Measurements from ENCODE around the gene C5orf24. TPM values are rescaled to one million over a fixed set of nuclear protein-coding genes. Genes with fewer than 3 reads are reported as not detected.
A peak's percentile ranks its signal among the peaks of the same experiment; 100 is the strongest.

The C5orf24 gene
- 10 to 100 TPM; 29.4 to 34.1 (median 31.7) TPM for total RNA-seq
- polyA plus RNA-seq, result 16.4 TPM
- long read RNA-seq, donor 1, full-length matches to known transcripts, result 36 of 41 reads
- long read RNA-seq, donor 1, partial matches to known transcripts, result 0 of 41 reads
- long read RNA-seq, donor 1, other reads (novel, unspliced or antisense), result 5 of 41 reads
- long read RNA-seq, donor 2, full-length matches to known transcripts, result 20 of 24 reads
- long read RNA-seq, donor 2, partial matches to known transcripts, result 3 of 24 reads
- long read RNA-seq, donor 2, other reads (novel, unspliced or antisense), result 1 of 24 reads
- long read RNA-seq, donor 3, full-length matches to known transcripts, result 66 of 88 reads
- long read RNA-seq, donor 3, partial matches to known transcripts, result 0 of 88 reads
- long read RNA-seq, donor 3, other reads (novel, unspliced or antisense), result 22 of 88 reads
- long read RNA-seq, donor 4, full-length matches to known transcripts, result 17 of 18 reads
- long read RNA-seq, donor 4, partial matches to known transcripts, result 0 of 18 reads
- long read RNA-seq, donor 4, other reads (novel, unspliced or antisense), result 1 of 18 reads

GRCh38 chr5:134845852-134846640 is at the start of gene C5orf24:
C5orf24 (plus strand) TSS chr5:134845968; CDS start chr5:134854901, 8,933 bp downstream.
- DNase-seq (peak; percentile 96 to 99 (median 98)), ATAC-seq (peak; percentile 99)
- Histone ChIP-seq H3K9me3 (ENCODE audit: control insufficient read depth, low read length) (no peaks in the 10 kb centered on the region), H3K4me1 (ENCODE audit: control insufficient read depth, insufficient read depth, low read length) (peaks cover 2% of the 10 kb centered on the region), H3K27me3 (ENCODE audit: control insufficient read depth, insufficient read depth) (no peaks in the 10 kb centered on the region), H3K4me3 (ENCODE audit: low read length) (peak within 1 kb of the TSS; percentile 70), H3K27ac (ENCODE audit: low read length) (peak within 1 kb of the TSS; percentile 87)
- intact Hi-C loops (cut with DNase I), result loop anchor here in 1 of 4 donors (10.0 kb wide), 1 partner anchor 59 kb away; the partner anchor contains the start of gene PCBD2
- WGBS, result under 1% methylated on average over 84 of the region's 84 CpGs

DNA sequence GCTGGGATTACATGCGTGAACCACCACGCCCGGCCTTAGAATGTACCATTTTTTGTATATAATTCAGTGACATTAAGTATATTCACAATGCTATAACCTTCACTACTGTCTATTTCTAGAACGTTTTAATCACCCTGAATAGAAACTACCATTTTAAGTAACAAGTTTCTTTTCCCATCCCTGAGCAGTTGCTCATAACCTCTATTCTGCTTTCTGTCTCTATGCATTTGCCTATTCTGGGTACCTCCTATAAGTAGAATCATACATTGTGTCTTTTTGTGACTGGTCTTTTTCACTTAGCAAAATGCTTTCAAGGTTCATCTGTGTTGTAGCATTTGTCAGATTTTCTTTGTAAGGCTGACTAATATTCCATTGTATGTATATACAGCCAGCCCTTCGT is 47.3 kb upstream of the C5orf24 start:
- intact Hi-C loops (cut with DNase I), result no loop called here
- no peak overlapping the region for H3K27ac ChIP-seq (ENCODE audit: low read length)
- 89% methylated on average over 5 of the region's 5 CpGs for WGBS
- no peak overlapping the region for H3K4me3 ChIP-seq (ENCODE audit: low read length)
- DNase-seq (no peak), ATAC-seq (no peak)
- no peaks in the 10 kb centered on the region for H3K27me3 ChIP-seq (ENCODE audit: control insufficient read depth, insufficient read depth)
- H3K4me1 ChIP-seq (ENCODE audit: control insufficient read depth, insufficient read depth, low read length), result no peaks in the 10 kb centered on the region
- H3K9me3 ChIP-seq (ENCODE audit: control insufficient read depth, low read length), result no peaks in the 10 kb centered on the region

GRCh38 chr5:134803821-134804220 is 41.9 kb upstream of the C5orf24 start:
- no peaks in the 10 kb centered on the region for H3K9me3 ChIP-seq (ENCODE audit: control insufficient read depth, low read length)
- intact Hi-C loops (cut with DNase I), result no loop called here
- DNase-seq (no peak), ATAC-seq (no peak)
- 81% methylated on average over 4 of the region's 4 CpGs for WGBS
- H3K27ac ChIP-seq (ENCODE audit: low read length), result no peak overlapping the region
- H3K4me1 ChIP-seq (ENCODE audit: control insufficient read depth, insufficient read depth, low read length), result no peaks in the 10 kb centered on the region
- no peaks in the 10 kb centered on the region for H3K27me3 ChIP-seq (ENCODE audit: control insufficient read depth, insufficient read depth)
- no peak overlapping the region for H3K4me3 ChIP-seq (ENCODE audit: low read length)

- H3K4me1 ChIP-seq (ENCODE audit: control insufficient read depth, insufficient read depth, low read length), result no peaks in the 10 kb centered on the region
- intact Hi-C loops (cut with DNase I), result no loop called here
- ATAC-seq (no peak), DNase-seq (no peak)
- H3K27me3 ChIP-seq (ENCODE audit: control insufficient read depth, insufficient read depth), result no peaks in the 10 kb centered on the region
- H3K4me3 ChIP-seq (ENCODE audit: low read length), result no peak overlapping the region
- no peak overlapping the region for H3K27ac ChIP-seq (ENCODE audit: low read length)
- WGBS, result 98% methylated on average over 2 of the region's 2 CpGs
- no peaks in the 10 kb centered on the region for H3K9me3 ChIP-seq (ENCODE audit: control insufficient read depth, low read length)
Observed at GRCh38 chr5:134813407-134813806, 32.4 kb upstream of the C5orf24 start.

- intact Hi-C loops (cut with DNase I), result no loop called here
- no peak for DNase-seq
- Histone ChIP-seq H3K4me3 (ENCODE audit: low read length) (no peak overlapping the region), H3K27me3 (ENCODE audit: control insufficient read depth, insufficient read depth) (no peaks in the 10 kb centered on the region), H3K9me3 (ENCODE audit: control insufficient read depth, low read length) (no peaks in the 10 kb centered on the region), H3K4me1 (ENCODE audit: control insufficient read depth, insufficient read depth, low read length) (no peaks in the 10 kb centered on the region), H3K27ac (ENCODE audit: low read length) (no peak overlapping the region)
- ATAC-seq, result no peak
Observed at GRCh38 chr5:134813827-134814226, 31.9 kb upstream of the C5orf24 start.

- Histone ChIP-seq H3K4me3 (ENCODE audit: low read length) (no peak overlapping the region), H3K27me3 (ENCODE audit: control insufficient read depth, insufficient read depth) (no peaks in the 10 kb centered on the region), H3K27ac (ENCODE audit: low read length) (no peak overlapping the region), H3K4me1 (ENCODE audit: control insufficient read depth, insufficient read depth, low read length) (no peaks in the 10 kb centered on the region), H3K9me3 (ENCODE audit: control insufficient read depth, low read length) (no peaks in the 10 kb centered on the region)
- DNase-seq (no peak), ATAC-seq (no peak)
- WGBS, result 91% methylated on average over 4 of the region's 4 CpGs
- intact Hi-C loops (cut with DNase I), result no loop called here
Observed at GRCh38 chr5:134817006-134817405, 28.8 kb upstream of the C5orf24 start.

DNA sequence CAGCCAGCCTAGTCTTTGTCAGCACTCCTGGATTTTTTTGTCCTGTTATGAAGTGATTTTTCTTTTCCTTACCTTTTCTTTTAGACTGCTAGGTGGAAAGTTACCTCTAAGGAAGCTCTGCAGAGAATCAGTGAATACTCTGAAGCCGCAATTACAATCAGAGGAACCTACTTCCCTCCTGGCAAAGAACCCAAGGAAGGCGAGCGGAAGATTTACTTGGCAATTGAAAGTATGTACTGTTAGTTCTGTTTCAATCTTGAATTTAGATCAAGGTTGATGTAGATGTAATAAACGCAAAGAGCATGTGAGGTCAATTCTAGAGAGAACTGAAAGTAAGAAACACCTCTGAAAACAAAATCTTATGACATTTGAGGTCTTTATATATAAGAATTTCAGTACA is 27.0 kb upstream of the C5orf24 start:
- Histone ChIP-seq H3K9me3 (ENCODE audit: control insufficient read depth, low read length) (no peaks in the 10 kb centered on the region), H3K27ac (ENCODE audit: low read length) (no peak overlapping the region), H3K4me1 (ENCODE audit: control insufficient read depth, insufficient read depth, low read length) (no peaks in the 10 kb centered on the region), H3K27me3 (ENCODE audit: control insufficient read depth, insufficient read depth) (no peaks in the 10 kb centered on the region), H3K4me3 (ENCODE audit: low read length) (no peak overlapping the region)
- no peak for DNase-seq
- intact Hi-C loops (cut with DNase I), result no loop called here
- ATAC-seq, result no peak
- 74% methylated on average over 4 of the region's 4 CpGs for WGBS

- 93% methylated on average over 4 of the region's 4 CpGs for WGBS
- no peak overlapping the region for H3K4me3 ChIP-seq (ENCODE audit: low read length)
- no peaks in the 10 kb centered on the region for H3K4me1 ChIP-seq (ENCODE audit: control insufficient read depth, insufficient read depth, low read length)
- DNase-seq (no peak), ATAC-seq (no peak)
- H3K27me3 ChIP-seq (ENCODE audit: control insufficient read depth, insufficient read depth), result no peaks in the 10 kb centered on the region
- no peaks in the 10 kb centered on the region for H3K9me3 ChIP-seq (ENCODE audit: control insufficient read depth, low read length)
- intact Hi-C loops (cut with DNase I), result no loop called here
- no peak overlapping the region for H3K27ac ChIP-seq (ENCODE audit: low read length)
Observed at GRCh38 chr5:134819407-134819963, 26.3 kb upstream of the C5orf24 start.

DNA sequence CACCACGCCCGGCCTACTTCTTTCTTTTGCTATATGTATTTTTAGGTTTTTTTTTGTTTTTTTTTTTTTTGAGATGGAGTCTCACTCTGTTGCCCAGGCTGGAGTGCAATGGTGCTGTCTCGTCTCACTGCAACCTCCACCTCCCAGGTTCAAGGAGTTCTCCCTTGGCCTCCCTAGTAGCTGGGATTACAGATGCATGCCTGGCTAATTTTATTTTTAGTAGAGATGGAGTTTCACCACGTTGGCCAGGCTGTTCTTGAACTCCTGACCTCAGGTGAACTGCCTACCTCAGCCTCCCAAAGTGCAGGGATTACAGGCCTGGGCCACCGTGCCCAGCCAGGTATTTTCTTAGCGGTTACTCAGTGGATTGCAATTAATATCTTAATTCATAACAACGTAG is 23.9 kb upstream of the C5orf24 start:
- WGBS, result 89% methylated on average over 7 of the region's 7 CpGs

DNA sequence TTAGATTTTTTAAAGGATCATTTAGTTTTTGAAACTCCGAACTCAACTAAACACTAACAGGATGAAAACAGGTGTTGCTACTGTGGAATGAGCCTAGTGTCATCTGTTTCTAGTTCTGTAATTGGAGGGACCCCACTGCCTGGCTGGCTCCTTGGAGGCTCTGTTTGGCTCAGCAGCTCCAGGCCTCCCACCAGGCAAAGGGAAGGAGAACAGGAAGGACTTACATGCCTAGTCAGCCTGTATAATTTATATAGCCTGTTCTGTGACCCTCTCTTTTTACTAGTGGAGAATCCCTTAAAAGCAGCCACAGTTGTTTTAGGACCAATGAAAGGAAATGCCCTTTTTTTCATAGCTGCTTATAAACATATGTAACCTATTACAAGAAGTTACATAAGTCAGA is 21.1 kb upstream of the C5orf24 start:
- WGBS, result 97% methylated on average over 1 of the region's 1 CpG
- no peaks in the 10 kb centered on the region for H3K4me1 ChIP-seq (ENCODE audit: control insufficient read depth, insufficient read depth, low read length)
- no peak overlapping the region for H3K27ac ChIP-seq (ENCODE audit: low read length)
- intact Hi-C loops (cut with DNase I), result no loop called here
- H3K9me3 ChIP-seq (ENCODE audit: control insufficient read depth, low read length), result no peaks in the 10 kb centered on the region
- DNase-seq (no peak), ATAC-seq (no peak)
- no peaks in the 10 kb centered on the region for H3K27me3 ChIP-seq (ENCODE audit: control insufficient read depth, insufficient read depth)
- no peak overlapping the region for H3K4me3 ChIP-seq (ENCODE audit: low read length)

More for the DNA sequence above, 23.9 kb upstream of the C5orf24 start:
- intact Hi-C loops (cut with DNase I), result no loop called here
- Histone ChIP-seq H3K27ac (ENCODE audit: low read length) (no peak overlapping the region), H3K27me3 (ENCODE audit: control insufficient read depth, insufficient read depth) (no peaks in the 10 kb centered on the region), H3K4me3 (ENCODE audit: low read length) (no peak overlapping the region), H3K9me3 (ENCODE audit: control insufficient read depth, low read length) (no peaks in the 10 kb centered on the region), H3K4me1 (ENCODE audit: control insufficient read depth, insufficient read depth, low read length) (no peaks in the 10 kb centered on the region)
- ATAC-seq, result no peak
- DNase-seq, result no peak

DNA sequence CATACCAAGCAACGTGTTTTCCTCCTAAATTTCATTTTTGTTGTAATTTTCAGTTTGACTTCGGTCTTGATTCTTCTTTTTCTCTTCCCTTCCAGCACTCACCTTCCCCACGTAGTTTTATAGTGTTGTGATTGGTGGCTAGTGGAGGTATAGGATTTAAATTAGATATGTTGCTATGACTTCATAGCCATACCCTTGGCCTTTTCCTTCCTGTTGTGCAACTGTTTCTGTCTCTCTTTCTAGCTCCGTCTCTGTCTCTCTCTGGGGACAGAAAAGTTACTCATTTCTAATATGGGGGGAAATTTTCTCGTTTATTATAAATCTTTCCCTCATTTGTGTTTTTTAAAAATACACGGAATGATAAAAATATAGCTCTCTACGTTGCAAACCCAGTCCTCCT is 20.6 kb upstream of the C5orf24 start:
- Histone ChIP-seq H3K27me3 (ENCODE audit: control insufficient read depth, insufficient read depth) (no peaks in the 10 kb centered on the region), H3K9me3 (ENCODE audit: control insufficient read depth, low read length) (no peaks in the 10 kb centered on the region), H3K27ac (ENCODE audit: low read length) (no peak overlapping the region), H3K4me1 (ENCODE audit: control insufficient read depth, insufficient read depth, low read length) (no peaks in the 10 kb centered on the region), H3K4me3 (ENCODE audit: low read length) (no peak overlapping the region)
- intact Hi-C loops (cut with DNase I), result no loop called here
- ATAC-seq (no peak), DNase-seq (no peak)
- 86% methylated on average over 7 of the region's 7 CpGs for WGBS

Measured in right cardiac atrium (tissue), 5 donors.